ENCODE results near the gene ACTC1.

The ACTC1 gene

DNA sequence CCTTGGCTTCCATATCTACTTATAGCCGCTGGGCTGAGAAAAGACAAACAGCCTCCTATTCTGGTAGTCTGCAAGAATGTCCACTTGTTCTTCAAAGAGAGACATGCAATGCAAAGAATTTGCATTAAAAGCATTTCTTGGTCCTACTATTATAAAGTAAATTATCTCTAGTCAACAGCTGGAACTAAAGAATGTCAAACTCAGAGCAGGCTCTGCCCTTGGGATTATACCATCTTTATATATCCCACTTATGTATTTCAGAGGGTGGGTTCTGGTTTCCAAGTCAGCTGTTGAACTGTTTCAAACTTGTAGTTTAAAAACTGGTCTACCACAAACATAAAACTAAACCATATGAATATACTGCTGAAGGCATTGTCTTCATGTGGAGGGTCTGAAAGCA, 7.0 kb upstream of the ACTC1 start:
- no peak for DNase-seq (ENCODE audit: low read depth in 2 of 2)

GRCh38 chr15:34799149-34800101, 4.1 kb upstream of the ACTC1 start:
- no peak for DNase-seq (ENCODE audit: low read depth in 2 of 2)

- no peak for DNase-seq (ENCODE audit: low read depth in 2 of 2)
These were observed 1.6 kb upstream of the ACTC1 start for GRCh38 chr15:34796847-34797435.

- no peak for DNase-seq (ENCODE audit: low read depth in 2 of 2)
These were observed 651 bp downstream of the ACTC1 start for GRCh38 chr15:34794590-34795206.

DNA sequence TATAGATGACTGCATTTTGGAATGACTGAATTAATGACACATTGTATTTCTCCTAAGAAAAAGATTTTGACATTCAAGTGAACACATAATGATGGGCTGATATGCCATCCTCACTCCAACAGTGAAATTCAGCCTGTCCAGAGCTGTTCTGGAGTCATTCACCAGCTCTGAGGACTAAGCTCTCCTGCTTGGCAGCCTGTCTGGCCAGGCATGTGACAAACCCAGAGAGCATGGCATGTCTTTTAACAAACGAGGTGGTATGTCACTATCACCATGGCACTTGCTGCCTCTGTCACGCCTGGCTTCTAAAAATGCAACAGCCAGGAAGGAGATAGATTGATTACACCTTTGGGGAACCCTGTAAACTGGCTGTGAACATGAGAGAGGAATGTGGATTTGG, 1.4 kb downstream of the ACTC1 start:
- no peak for DNase-seq (ENCODE audit: low read depth in 2 of 2)

- DNase-seq (ENCODE audit: low read depth in 2 of 2) = no peak
These were observed 2.3 kb downstream of the ACTC1 start for GRCh38 chr15:34793071-34793470.

DNA sequence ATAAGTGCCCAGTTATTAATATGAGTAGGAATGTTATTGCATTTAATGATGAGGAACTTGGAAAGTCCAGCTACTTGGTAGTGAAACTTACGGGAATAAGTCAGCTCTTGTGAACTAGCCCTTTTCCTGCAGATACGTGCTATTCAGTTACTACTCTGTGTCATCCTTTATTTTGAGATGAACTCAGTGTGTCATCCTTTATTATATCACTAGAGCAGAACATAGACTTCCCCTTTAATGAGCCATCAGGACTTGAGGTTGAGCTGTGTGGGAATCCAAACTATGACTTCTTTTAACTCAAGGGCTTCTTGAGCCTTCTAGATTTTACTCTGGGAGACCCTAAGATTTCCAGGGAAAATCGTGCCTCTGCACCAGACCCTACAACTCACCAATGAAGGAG, 3.6 kb downstream of the ACTC1 start:
- no peak for DNase-seq (ENCODE audit: low read depth in 2 of 2)

DNA sequence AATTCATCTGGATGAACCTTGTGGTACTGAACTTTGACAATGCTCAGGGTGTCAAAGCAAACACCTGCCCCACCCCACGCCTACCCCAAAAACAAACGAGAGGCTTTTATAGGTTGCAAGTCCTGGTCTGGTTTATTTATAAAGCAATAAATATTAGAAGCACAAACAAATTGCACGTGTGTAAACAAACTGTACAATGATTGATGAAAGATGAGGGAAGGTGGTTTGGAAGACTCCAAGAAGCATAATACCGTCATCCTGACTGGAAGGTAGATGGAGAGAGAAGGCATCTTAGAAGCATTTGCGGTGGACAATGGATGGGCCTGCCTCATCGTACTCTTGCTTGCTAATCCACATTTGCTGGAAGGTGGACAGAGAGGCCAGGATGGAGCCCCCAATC, 5.2 kb downstream of the ACTC1 start:
- no peak for DNase-seq (ENCODE audit: low read depth in 2 of 2)

GRCh38 chr15:34789326-34789725, 6.0 kb downstream of the ACTC1 start:
- no peak for DNase-seq (ENCODE audit: low read depth in 2 of 2)

DNA sequence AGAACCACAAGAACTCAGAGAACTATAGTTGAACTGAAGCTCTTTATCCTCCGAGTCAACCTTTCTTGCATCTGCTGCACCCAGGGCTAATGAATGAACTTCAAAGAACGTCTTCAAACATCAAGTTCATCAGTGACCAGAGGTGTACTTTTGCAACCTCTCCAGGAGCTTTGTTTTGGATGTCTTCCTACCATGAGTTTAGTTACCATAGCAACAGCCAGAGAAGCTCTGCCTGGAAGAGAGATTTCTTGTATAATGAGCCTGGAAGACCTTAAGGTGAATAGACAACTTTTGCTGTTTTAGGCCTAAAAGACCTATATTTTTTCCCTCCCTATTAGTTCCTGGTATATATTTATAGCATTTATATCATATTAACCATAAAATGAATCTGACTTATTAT, 9.1 kb downstream of the ACTC1 start:
- DNase-seq (ENCODE audit: low read depth in 2 of 2) = no peak

DNA sequence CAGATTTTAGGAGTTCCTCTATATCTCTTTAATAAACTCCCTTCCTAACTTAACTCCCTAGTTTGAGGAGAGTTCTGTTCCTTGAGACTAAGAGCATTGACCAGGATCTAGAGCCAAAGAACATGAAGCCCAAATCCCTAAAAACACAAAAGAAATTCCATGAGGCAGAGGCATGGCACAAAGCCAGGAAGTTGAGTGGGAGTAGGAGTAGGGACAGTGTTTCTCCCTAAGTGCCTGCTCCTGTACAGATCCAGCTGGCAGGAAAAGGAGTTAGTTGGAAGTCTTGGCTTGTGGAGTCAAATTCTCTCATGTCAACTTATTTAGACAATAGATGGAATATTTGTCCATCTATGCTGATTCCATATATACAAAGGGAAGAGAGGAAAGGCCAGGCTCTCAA, 11.4 kb downstream of the ACTC1 start:
- DNase-seq (ENCODE audit: low read depth in 2 of 2) = no peak

GRCh38 chr15:34783431-34783830, 11.9 kb downstream of the ACTC1 start:
- DNase-seq (ENCODE audit: low read depth in 2 of 2) = no peak

DNA sequence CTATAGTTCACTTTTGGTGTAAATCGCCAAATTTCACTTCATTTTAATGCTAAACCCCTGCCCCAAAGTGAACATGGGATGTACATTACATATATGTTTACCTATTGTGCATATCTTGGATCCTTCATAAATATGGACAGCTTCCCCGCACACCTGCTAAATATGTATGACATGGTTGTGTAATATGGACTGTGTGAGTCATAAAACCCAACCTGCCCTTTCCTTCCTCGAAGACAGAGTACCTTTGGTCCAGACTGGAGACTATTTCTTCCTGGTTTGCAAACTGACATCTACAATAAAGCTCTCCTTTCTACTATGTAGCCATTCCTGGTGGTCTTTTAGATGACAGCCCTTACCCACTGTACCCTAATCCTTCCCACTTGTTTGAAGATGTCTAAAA, 12.4 kb downstream of the ACTC1 start:
- DNase-seq (ENCODE audit: low read depth in 2 of 2) = no peak

GRCh38 chr15:34780725-34781124, 14.6 kb downstream of the ACTC1 start:
- DNase-seq (ENCODE audit: low read depth in 2 of 2) = no peak

DNA sequence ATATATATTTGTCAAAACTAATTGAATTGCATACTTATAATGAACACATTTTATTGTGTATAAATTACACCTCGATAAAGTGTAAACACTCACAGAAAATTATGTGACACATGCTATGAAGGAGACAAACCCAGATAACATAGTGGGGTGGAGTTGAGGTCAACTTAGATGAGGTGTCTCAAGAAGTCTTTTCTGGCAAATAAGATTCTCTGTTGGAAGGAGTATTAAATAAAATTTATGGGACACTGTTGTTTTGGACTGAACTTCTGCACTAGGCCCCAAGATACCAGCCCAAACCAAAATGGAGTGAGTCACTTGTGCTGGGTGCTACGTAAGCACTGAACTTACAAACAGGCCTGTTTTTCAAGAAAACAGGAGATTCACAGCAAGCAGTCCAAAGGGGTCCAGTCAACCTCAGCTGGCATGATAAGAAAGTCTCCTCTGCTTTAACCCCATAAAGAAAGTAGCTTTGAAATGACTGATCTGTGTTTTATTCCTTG, 18.7 kb downstream of the ACTC1 start:
- no peak for DNase-seq (ENCODE audit: low read depth in 2 of 2)

DNA sequence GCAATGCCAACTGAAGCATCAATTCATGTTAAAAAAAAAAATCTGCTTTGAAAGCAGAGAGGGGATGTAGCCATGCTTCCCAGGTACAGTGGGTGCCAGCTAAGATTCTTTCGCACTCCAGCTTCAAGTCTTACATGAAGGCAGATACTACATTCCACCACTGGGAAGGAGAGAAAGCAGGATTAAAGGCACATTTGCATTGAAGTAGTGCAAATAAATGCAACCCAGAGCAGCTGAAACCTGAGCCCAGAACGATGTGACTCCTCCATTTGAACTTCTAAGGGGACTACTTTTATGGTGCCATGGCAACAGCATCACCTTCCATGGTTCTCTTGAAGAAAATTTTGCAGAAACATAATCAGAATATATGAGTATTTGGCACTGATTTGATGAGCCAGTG, 21.4 kb downstream of the ACTC1 start:
- DNase-seq (ENCODE audit: low read depth in 2 of 2) = no peak

GRCh38 chr15:34773013-34773412, 22.3 kb downstream of the ACTC1 start:
- no peak for DNase-seq (ENCODE audit: low read depth in 2 of 2)

- no peak for DNase-seq (ENCODE audit: low read depth in 2 of 2)
These were observed 23.0 kb downstream of the ACTC1 start for GRCh38 chr15:34772312-34772711.

DNA sequence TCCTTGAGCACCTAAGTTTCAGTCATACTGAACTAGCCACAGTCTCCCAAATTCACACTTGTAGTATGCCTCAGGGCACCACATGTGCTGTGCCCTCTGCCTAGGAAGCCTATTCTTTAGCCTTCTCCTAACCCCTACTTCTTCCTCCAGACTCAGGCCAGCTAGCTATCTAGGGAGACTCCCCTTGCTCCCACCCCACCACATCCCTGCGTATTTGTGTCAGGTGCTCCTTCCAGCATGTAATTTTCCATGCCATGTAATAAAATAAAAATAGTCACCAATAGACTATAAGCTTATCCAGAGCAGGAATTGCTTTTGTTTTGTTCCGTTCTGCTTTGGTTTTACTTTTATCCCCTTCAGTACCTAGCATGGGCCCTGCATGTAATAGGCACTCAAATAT, 25.6 kb downstream of the ACTC1 start:
- DNase-seq (ENCODE audit: low read depth in 2 of 2) = no peak

GRCh38 chr15:34768530-34768929, 26.8 kb downstream of the ACTC1 start:
- no peak for DNase-seq (ENCODE audit: low read depth in 2 of 2)

DNA sequence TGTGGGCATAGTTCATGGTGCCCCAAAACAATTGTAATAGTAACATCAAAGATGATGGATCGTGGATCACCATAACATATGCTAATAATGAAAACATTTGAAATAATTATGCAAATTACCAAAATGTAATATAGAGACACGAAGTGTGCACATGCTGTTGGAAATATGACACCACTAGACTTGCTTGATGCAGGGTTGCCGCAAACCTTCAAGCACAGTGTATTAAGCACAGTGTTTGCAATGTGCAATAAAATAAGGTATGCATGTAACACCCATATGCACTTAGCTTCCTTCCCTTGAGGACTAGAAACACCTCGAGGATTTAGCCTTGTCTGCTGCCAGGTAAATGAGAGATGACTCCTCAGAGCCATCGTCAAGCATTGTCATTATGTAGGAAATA, 29.6 kb downstream of the ACTC1 start:
- DNase-seq (ENCODE audit: low read depth in 2 of 2) = no peak

DNA sequence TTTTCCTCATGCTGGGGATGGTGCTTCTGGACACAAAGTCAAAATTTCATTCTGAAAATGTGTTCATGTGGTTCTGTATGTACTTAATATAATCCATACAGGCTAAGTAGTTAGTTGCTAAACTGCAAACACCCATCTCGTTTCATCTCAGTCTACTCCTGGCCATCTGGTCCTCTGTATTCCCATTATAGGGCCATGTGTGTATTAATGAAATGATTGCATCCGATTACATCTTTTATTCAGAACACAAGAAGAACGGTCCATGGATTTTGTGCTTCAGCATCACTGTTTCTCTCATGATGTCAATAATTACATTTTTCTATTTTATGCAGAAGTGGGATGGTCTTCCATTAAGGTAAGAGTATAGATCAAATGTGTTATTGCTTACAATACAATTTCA, 34.4 kb downstream of the ACTC1 start:
- no peak for DNase-seq (ENCODE audit: low read depth in 2 of 2)

- no peak for DNase-seq (ENCODE audit: low read depth in 2 of 2)
These were observed 35.4 kb downstream of the ACTC1 start for GRCh38 chr15:34759992-34760391.

Measured in activated CD4-positive, alpha-beta T cell treated with anti-CD3 and anti-CD28 coated beads for 24 hours (primary cell).